ENCODE measurements around the gene CLCA4.

CLCA4 gene

GRCh38 chr1:86616871-86617270 lies 70.0 kb downstream of the CLCA4 start:
- DNase-seq (ENCODE audit: low read depth) = no peak

- no peak for DNase-seq (ENCODE audit: low read depth)
Measured at GRCh38 chr1:86618358-86618757, 71.5 kb downstream of the CLCA4 start.

DNA sequence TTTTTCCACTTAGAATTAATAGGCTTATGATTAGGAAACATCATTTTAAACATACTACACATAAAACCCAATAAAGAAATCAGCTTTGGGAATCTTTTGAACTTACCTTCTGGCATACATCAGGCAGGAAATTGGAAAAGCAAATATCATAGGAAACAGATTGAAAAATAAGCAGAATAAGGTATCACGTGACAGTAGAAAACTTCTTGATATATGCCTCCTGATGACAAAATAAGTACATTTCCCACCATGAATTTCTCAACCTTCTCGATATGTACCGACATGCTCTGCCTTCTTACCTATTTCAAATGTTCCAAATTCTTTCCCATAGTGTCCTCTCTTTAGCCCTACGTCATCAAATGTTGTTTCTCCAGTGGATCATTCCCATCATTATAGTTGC lies 72.4 kb downstream of the CLCA4 start:
- DNase-seq (ENCODE audit: low read depth) = no peak

DNA sequence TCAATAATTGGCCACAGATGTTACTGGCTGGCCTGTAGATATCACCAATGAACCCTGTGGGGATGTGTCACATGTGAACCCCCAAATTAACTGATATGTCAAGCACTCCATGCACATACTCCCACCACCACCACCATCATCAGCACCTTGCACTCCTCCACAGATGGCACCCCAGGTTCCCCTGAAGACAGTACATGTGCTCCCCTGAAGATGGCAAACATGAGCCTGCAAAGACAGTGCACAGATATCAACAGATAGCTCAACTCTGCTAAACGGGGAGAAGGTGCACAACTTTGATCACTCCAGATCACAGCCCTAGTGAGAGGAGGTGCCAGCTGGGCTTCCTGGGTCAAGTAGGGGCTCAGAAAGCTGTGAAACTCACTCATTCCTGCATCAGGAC lies 74.4 kb downstream of the CLCA4 start:
- DNase-seq (ENCODE audit: low read depth) = no peak
